ENCODE measurements around the gene GFRA4. TPM values are rescaled to one million over a fixed set of nuclear protein-coding genes. Genes with fewer than 3 reads are reported as not detected.

Gene GFRA4
- total RNA-seq, 1 experiment from 2014 or later = not detected

- no peak for DNase-seq (ENCODE audit: low spot score)
- Histone ChIP-seq H3K4me3 (ENCODE audit: low read depth, low read length, poor library complexity, severe bottlenecking) (no peak overlapping the region), H3K36me3 (ENCODE audit: insufficient read depth, low read length, poor library complexity, severe bottlenecking) (no peaks in the 10 kb centered on the region), H3K4me1 (ENCODE audit: insufficient read depth, low read length, poor library complexity, severe bottlenecking) (no peaks in the 10 kb centered on the region), H3K27me3 (replicated peaks; ENCODE audit: insufficient read depth, low read depth, low read length, poor library complexity) (peaks cover 8% of the 10 kb centered on the region), H3K9me3 (ENCODE audit: low read depth, low read length, poor library complexity, severe bottlenecking) (no peaks in the 10 kb centered on the region), H3K27ac (ENCODE audit: low read depth, low read length, poor library complexity, severe bottlenecking) (no peak overlapping the region)
- ChIA-PET POLR2A (ENCODE audit: low non-redundant PET) (no interaction called here), CTCF (interaction anchor here (0.6 kb wide), 1 partner anchor 53 kb away, joined by 5 read pairs; no protein-coding TSS in a partner anchor)
- BruUV-seq (replicated peaks) = no TSS peak
- TF ChIP-seq EZH2 (IDR thresholded peaks at IDR 0.05; ENCODE audit: borderline replicate concordance, low read depth, low read length, poor library complexity, severe bottlenecking) (no peak), CTCF (conservative IDR thresholded peaks at IDR 0.05; ENCODE audit: low read depth, low read length) (no peak)
- intact Hi-C loops (cut with micrococcal nuclease; ENCODE audit: unreplicated experiment) = no loop called here
These were observed 8.1 kb downstream of the GFRA4 start for GRCh38 chr20:3655131-3655405.

- BruUV-seq (replicated peaks) = no TSS peak
- intact Hi-C loops (cut with micrococcal nuclease; ENCODE audit: unreplicated experiment) = no loop called here
These were observed 8.7 kb downstream of the GFRA4 start for GRCh38 chr20:3654326-3655130.

GRCh38 chr20:3653921-3654320, 9.3 kb downstream of the GFRA4 start:
- POLR2A ChIA-PET (ENCODE audit: low non-redundant PET) = no interaction called here
- no peak overlapping the region for H3K27ac ChIP-seq (ENCODE audit: low read depth, low read length, poor library complexity, severe bottlenecking)
- intact Hi-C loops (cut with micrococcal nuclease; ENCODE audit: unreplicated experiment) = no loop called here
- H3K9me3 ChIP-seq (ENCODE audit: low read depth, low read length, poor library complexity, severe bottlenecking) = no peaks in the 10 kb centered on the region
- BruUV-seq (replicated peaks) = no TSS peak
- H3K4me1 ChIP-seq (ENCODE audit: insufficient read depth, low read length, poor library complexity, severe bottlenecking) = no peaks in the 10 kb centered on the region
- H3K4me3 ChIP-seq (ENCODE audit: low read depth, low read length, poor library complexity, severe bottlenecking) = no peak overlapping the region
- H3K27me3 ChIP-seq (replicated peaks; ENCODE audit: insufficient read depth, low read depth, low read length, poor library complexity) = no peaks in the 10 kb centered on the region
- CTCF ChIA-PET = no interaction called here
- no peak for DNase-seq (ENCODE audit: low spot score)
- TF ChIP-seq CTCF (conservative IDR thresholded peaks at IDR 0.05; ENCODE audit: low read depth, low read length) (no peak), EZH2 (IDR thresholded peaks at IDR 0.05; ENCODE audit: borderline replicate concordance, low read depth, low read length, poor library complexity, severe bottlenecking) (no peak)
- H3K36me3 ChIP-seq (ENCODE audit: insufficient read depth, low read length, poor library complexity, severe bottlenecking) = no peaks in the 10 kb centered on the region

More at GRCh38 chr20:3654326-3655130, 8.7 kb downstream of the GFRA4 start:
- CTCF ChIA-PET = interaction anchor here (0.6 kb wide), 1 partner anchor 54 kb away, joined by 5 read pairs; no protein-coding TSS in a partner anchor
- Histone ChIP-seq H3K4me3 (ENCODE audit: low read depth, low read length, poor library complexity, severe bottlenecking) (no peak overlapping the region), H3K27me3 (replicated peaks; ENCODE audit: insufficient read depth, low read depth, low read length, poor library complexity) (peaks cover 4% of the 10 kb centered on the region), H3K27ac (ENCODE audit: low read depth, low read length, poor library complexity, severe bottlenecking) (no peak overlapping the region), H3K4me1 (ENCODE audit: insufficient read depth, low read length, poor library complexity, severe bottlenecking) (no peaks in the 10 kb centered on the region), H3K36me3 (ENCODE audit: insufficient read depth, low read length, poor library complexity, severe bottlenecking) (no peaks in the 10 kb centered on the region), H3K9me3 (ENCODE audit: low read depth, low read length, poor library complexity, severe bottlenecking) (no peaks in the 10 kb centered on the region)
- no peak for DNase-seq (ENCODE audit: low spot score)
- POLR2A ChIA-PET (ENCODE audit: low non-redundant PET) = no interaction called here
- no peak for TF ChIP-seq EZH2 (IDR thresholded peaks at IDR 0.05; ENCODE audit: borderline replicate concordance, low read depth, low read length, poor library complexity, severe bottlenecking)
- no peak for TF ChIP-seq CTCF (conservative IDR thresholded peaks at IDR 0.05; ENCODE audit: low read depth, low read length)

All from A673 (cell line).